GM21619 (cell line): ENCODE data around the gene PLCD1.
"Not testable (repeated sequence)": the region's sequence is repeated elsewhere in the genome, so short reads cannot be mapped to it uniquely, and the experiment has no call there.

Source experiments
- ATAC-seq: cut with Tn5 transposase; IDR thresholded peaks from one replicate; pipeline ENCODE4 v1.9.1; 2021; ENCODE audit not compliant: unreplicated experiment

Gene PLCD1

DNA sequence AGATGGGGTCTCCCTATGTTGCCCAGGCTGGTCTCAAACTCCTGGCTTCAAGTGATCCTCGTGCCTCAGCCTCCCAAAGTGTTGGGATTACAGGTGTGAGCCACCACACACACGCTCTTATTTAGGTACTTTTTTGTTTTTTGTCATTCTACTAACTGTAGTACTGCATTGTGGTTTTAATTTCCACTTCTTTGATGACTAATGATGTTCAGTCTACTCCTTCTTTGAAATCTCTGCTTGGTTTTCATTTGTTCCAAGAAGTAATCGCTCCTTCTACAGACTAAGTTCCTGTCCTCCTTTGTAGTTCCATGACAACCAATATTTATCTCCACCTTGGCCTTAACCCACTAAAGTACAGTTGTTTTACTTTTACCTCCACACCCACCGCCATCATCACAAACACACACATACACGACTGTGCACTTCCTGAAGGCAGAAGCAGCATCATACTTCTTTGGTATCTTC lies 9.0 kb upstream of the PLCD1 start:
- no peak for ATAC-seq

DNA sequence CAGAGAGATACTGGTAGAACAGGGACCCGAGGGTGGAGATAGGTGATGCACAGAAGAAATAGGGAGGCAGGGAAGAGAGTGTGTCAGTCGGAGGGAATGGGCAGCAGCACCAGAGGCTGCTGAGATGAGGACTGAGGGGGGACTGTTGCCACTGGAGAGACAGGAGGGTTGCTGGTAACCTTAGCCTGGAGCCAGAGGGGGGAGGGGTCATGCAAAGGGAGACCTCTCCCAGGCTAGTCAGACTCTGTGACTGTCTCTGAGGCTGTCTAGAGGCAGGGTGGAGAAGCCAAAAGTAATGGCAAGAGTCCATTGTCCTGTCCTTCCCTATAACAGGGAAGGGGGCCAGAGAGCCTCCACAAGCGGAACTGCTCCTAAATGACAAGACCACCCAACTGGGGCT lies 7.5 kb upstream of the PLCD1 start:
- no peak for ATAC-seq

- no peak for ATAC-seq
Measured at GRCh38 chr3:38036286-38036685, 6.8 kb upstream of the PLCD1 start.

GRCh38 chr3:38034335-38034734 lies 4.9 kb upstream of the PLCD1 start:
- ATAC-seq, result not testable (repeated sequence)

GRCh38 chr3:38033586-38033985 lies 4.1 kb upstream of the PLCD1 start:
- ATAC-seq, result not testable (repeated sequence)

DNA sequence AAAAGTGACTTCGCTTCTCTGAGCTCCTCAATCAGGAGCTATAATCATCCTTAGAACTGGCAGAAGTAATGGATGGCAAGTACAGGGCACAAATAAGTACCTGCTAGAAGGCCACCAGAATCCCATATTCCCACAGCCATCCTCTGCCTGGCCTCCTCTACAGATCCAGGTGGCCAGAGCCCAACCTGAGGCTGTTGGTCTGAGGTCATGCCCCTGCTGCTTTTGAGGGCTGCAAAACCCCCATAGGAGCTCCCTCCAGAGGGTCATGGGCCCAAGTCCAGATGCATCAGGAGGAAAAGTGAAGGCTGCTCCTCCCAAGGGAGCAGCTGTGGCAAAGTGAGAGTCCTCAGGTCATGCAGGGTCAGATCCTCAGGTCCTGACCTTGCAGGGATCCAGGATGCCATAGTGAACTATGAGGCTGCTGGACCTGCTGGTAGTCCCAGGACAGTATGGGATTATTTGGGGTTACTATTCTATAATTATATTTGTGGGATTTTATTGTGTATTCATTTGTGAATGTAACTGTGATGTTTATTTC lies 3.0 kb upstream of the PLCD1 start:
- ATAC-seq, result no peak

DNA sequence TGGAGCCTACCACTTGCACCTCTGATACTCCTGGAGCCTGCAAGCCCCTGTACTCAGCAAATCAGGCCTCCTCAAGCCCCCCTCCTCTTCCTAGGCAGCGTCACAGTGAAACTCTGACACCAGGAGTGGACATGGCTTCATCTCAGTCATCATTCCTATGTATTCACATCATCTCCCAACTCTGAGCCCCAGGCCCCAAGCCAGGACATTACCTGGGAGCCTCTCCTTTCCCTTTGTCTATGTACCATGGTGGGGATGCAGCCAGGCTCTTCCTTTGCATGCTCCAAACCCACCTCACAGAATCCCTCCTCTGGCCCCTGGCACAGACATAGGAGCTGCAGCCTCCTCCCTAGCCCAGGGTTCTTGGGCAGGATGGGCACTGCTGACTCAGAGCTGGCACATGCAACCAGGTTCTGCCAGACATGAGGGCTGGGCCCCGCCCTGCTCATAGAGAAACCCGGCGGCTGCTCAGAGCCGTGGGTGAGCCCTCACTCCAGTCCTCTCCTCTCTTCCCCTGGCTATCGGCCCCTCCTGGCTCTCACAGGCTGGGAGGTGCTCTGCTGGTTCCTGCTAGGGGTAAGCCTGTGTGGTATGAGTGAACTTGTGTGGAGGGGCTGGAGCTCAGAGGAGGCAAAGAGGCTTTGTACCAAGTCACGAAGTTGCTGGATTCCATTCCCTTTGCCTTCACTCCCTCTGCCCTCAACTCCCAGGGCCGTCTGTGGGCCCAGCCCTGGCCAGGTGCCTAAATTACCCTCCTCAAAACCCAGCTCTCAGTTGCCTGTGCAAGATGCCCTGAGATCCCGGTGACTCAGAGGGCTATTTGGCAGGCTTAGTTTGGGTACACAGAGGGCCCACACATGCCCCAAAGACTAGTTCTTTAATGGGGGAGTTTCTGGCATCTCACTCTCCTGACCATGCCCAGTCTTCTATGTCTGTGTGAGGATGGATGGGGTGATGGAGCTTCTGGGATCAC lies 1.9 kb upstream of the PLCD1 start:
- no peak for ATAC-seq

DNA sequence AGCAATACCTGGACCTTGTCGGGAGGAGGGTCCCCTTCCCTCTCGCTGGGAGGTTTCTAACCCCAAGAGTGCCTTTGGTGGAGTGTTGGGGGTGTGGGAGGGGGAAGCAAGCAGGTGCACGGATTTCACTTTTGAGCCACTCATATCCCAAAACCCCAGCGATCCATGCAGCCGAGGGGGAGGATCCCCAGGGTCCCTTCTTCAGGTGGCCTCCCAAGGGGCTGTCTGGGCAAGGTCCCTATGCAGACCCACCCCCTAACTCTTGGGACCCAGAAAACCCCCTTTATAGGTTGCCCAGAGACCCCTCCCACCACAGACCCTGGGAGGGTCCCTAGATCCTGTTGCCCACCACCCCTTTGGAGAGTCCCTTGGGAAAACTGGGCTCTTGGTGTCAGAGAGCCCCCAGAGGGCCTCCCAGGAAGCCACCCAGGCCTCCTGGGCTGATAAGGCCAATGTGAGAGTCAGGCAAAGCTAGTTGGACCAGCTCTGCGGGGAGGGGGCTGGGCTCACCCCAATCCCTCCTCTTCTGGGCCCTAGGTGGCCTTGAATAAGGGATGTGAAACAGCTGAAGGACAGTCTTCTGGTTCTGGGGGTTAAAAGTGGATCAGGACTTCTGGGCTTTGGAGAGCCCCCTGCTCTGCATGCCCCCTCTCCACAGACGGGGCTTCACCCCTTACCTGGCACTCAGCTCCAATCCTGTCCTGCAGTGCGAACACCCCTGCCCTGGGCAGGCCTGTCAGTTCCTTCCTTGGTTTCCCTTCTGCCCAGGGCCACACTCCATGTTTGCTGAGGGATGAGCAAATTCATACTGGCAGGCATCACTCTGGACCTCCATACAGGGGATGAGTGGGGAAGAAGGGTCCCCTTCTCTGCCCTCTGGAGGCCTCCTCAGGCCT lies 932 bp upstream of the PLCD1 start:
- ATAC-seq, result no peak

- no peak for ATAC-seq
Measured at GRCh38 chr3:38028621-38029361, 651 bp downstream of the PLCD1 start.

DNA sequence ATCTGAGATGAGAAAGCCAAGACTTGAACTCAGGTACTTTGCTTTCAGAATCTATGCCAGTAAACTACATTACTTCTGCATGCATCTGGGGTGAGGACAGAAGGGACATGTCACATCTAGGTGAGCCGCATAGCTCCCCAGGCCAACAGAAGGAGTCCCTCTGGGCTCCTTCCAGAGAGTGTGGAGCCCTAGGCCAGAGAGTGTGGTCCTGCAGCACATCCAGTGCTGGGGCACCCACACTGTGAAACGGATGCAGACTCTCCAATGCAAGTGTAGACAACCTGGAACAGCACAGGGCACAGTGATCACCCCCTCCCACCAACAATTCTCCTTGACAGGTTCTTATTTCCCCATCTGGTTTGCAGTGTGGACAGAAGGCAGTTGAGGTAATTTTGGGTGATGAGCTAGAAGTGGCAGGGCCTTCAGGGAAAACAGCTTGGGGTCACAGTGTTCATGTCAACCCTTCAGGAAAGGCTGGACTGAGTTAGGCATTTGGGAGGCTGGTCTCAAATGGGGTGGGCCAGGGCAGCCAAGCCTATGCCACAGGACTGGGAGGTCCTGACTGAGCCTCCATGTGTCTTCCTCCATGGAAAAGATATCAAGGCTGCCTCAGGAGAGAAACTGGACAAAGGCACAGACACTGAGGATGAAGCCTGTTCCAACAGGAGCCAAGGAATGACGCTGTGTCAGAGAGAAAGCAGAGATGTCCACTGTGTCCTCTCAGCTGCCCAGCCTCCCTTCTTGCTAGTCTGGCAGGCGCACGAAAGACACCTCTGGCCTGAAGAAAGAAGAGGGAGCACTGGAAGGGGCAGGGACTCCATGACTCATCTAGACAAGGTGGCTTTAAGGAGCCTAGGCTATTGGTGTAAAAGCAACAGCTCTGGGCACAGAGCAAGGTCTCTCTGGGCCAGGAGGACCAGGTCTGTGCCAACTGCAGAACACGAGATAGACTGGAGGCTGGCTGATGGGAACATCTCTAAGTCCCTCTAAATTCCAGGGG lies 1.7 kb downstream of the PLCD1 start:
- ATAC-seq, result no peak

GRCh38 chr3:38026856-38027255 lies 2.6 kb downstream of the PLCD1 start:
- no peak for ATAC-seq

- ATAC-seq, result no peak
Measured at GRCh38 chr3:38022896-38023709, 6.3 kb downstream of the PLCD1 start.

DNA sequence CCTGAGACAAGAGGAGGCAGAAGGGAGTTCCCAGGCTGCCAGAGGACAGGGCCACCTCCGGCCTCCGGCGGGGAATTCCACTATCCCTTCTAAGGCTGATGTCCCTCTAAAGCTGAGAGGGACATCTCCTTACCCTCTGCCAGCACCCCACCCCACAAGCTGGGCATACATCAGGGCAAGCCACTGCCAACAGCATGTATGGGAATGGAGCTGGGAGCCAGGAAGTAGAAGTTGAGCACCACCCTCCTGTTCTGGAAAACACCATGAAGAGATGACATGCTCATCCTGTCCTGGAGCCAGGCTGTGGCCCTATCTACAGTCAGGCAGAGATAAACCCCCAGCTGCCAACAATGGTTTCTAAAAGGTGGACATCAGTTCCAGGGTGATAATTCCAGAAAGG lies 7.1 kb downstream of the PLCD1 start:
- ATAC-seq, result no peak

DNA sequence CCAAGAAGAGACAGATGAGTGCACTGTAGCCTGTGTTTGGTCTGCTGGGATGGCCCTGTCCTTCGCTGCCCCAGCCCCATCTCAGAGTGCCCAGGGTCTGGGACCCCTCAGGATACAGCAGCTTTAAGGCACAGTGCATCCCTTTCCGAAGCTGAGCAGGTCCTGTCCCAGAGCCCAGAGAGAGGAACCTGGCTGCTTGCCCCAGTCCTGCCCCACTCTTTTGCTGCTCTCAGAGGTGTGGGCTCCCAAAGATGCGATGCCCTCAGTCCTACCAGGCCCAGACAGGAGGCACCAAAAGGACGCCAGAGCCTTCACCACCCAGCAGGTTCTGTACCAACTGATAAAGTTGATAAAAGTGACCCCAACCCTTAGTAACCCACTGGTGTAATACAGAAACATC lies 8.2 kb downstream of the PLCD1 start:
- ATAC-seq, result no peak

- ATAC-seq, result no peak
Measured at GRCh38 chr3:38020342-38020726, 9.1 kb downstream of the PLCD1 start.

- no peak for ATAC-seq
Measured at GRCh38 chr3:38019658-38020341, 9.6 kb downstream of the PLCD1 start.

- ATAC-seq, result no peak
Measured at GRCh38 chr3:38018296-38019266, 10.9 kb downstream of the PLCD1 start.
